GM04503 (cell line): ENCODE data around the gene VSIG10L.

Experiments used
- DNase-seq: peaks from one replicate; pipeline ENCODE4 v3.0.0-alpha.2; 2012; ENCODE audit warnings: low read depth

VSIG10L gene

DNA sequence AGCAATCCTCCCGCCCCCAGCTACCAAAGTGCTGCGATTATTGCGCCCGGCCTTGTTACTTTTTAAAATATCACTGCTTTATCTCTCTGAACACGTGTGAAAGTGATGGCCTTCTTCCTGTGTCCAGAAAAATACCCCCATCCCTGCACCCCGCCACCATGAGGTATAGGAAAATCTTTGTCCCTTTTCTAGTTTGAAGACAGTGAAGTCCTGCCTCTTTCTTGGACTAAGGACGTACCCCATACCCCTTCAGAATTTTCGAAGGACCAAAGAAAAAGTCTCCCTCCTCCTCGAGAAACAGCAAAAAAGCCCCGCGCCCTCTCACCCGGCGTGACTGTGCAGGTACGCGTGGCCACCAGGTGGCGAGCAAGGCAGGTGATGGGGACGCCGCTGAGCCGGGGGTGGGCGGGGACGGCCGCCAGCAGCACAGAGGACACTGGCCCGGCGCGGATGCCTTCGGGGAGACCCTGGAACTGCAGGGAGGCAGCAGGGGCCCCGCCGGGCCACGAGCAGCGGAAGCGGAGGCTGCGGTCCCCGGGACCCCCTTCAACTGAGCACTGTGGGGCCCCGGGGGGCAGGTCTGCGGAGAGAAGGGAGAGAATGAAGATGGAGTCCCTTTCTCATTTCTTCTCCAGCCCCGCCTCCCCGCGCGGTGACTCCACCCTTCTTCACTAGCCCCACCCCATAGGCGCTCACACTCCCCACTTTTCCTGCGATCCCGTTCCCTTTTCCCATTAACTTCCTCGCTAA, 3.2 kb downstream of the VSIG10L start:
- DNase-seq: no peak

DNA sequence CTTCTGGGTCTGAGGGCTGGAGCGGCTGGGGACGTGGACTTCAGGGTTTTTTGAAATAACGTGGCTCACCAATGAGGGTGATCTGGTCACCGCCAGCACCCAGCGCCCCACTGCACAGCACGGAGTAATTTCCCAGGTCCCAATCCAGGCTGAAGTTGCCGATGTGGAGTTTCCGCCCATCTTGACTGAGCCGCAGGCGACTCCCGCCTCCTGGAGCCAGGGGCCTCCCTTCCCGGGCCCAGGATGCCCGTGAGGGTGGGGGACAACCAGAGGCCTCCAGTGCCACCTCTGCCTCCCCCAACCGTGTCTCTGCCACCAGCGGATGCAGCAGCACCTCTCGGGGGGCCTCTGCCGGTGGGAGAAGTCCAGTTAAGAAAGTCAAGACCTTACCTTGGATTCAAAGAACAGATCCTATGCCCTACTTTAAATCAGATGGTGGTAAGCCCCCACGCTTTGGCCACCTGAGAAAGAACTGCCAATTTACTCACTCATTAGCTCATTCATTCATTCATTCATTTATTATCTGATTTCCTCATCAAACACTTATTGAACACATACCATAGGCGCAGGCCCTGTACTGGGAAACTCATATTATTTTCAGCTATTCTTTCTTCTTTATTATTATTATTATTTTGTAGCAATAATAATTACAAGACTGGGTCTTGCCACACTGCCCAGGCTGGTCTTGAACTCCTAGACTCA, 3.9 kb downstream of the VSIG10L start:
- no peak for DNase-seq

DNA sequence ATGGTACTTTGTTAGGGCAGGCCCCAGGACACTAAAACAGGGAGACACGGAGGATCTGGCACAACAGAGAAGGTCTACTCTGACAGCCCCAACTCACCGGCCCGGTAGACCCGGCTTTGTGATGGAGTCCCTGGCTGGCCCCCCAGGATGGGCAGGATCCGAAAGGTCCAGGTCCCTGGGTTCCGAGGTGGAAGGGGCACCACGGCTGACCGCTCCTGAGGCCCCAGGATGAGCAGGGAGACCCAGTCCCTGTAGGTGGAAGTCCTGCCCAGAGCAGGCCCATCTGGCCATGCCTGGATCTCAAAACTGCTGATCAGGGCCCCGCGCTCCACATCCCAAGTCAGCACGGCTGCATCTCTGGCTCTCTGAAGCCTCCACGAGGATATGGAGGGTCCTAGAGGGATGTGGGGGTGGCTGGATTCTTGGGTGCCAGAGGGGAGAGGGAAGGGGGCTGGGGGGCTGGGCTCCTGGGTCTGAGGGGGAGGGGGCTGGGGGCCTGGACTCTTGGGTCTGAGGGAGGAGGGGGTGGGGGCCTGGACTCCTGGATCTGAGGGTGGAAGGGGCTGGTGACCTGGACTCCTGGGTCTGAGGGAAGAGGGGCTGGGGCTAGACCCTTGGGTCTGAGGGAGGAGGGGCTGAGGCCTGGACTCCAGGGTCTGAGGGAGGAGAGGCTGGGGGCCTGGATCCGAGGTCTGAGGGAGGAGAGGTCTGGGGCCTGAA, 4.6 kb downstream of the VSIG10L start:
- no peak for DNase-seq

DNA sequence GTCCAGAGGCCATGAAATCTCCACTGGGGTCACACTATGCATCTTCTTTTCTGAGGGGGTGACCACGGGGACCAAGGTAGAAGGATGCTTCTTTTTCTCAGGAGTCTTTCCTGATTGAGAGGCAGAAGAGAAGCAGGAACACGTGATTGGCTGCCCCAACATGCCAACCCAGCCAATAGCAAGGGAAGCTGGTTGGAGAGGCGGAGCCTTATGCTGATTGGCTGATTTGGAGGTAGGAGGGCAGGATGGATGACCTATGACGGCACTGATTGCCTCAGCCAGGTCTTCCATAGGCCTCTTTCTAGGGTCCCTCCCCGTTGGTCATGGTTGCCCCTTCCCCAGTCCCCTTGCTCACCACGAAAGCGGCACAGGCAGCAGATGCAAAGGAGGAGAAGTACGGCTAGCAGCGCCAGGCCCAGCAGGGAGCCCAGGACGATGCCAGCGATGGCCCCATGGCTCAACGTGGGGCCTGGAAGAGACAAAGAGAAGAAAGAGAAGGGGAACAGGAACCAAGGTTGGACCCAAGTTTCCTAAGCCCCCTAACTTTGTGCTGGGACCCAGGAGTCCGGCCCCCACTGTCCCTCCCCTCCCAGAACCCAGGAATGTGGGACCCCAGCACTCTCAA, 8.0 kb downstream of the VSIG10L start:
- no peak for DNase-seq

GRCh38 chr19:51331716-51332115, 10.2 kb downstream of the VSIG10L start:
- no peak for DNase-seq

DNA sequence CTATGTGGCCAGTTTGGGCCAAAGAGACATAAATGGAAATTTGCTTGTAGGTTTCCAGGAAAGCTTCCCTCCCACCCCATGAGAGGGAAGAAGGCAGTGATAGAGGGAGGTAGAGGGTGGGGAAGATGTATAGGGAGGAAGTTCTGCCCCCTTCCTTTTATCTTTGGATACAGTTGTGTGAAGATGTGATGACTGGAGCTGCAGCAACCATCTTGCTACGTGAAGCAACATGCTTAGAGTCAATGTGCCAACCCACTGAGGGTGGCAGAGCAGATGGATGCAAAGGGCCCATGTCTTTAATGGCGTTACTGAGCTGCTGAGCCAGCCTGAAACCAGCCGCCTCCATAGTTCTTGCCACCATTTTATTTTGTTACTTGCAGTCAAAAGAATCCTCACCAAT, 10.7 kb downstream of the VSIG10L start:
- no peak for DNase-seq

DNA sequence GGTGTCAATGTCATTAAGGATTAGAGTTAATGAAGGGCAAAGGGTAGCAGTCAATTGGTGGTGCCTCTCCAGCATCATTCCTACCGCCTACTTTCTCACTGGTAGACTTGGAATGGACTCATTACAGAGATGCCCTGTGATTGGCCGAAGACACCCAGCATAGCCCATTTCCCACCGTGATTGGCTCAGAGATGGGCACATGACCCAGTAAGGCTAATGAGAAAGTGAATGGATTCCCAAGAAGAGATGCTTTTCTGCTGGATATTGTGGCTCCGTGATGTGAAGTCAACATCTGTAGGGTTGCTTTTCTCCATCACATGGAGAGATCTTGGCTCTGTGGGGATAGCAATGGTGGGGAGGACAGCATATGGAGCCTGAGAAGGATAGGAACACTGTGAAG, 11.6 kb downstream of the VSIG10L start:
- no peak for DNase-seq

DNA sequence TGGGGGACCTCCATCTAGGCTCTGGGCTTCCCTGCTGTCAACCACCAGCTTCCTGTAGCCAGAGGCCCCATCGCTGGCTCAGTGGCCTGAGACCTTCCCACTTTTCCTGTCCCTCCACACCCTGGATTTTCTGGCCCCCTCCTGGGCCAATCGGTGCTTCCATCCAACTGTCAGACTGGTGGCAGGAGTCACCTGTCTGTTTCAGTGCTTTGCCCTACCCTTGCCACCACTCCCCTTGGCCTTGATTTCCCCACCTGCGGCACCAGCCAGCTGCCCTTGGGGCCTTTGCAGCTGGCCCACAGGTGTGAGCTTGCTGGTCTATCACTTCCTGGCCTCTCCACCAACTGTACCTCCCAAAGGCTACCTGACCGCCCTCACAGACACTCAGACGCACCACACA, 12.5 kb downstream of the VSIG10L start:
- DNase-seq: no peak

DNA sequence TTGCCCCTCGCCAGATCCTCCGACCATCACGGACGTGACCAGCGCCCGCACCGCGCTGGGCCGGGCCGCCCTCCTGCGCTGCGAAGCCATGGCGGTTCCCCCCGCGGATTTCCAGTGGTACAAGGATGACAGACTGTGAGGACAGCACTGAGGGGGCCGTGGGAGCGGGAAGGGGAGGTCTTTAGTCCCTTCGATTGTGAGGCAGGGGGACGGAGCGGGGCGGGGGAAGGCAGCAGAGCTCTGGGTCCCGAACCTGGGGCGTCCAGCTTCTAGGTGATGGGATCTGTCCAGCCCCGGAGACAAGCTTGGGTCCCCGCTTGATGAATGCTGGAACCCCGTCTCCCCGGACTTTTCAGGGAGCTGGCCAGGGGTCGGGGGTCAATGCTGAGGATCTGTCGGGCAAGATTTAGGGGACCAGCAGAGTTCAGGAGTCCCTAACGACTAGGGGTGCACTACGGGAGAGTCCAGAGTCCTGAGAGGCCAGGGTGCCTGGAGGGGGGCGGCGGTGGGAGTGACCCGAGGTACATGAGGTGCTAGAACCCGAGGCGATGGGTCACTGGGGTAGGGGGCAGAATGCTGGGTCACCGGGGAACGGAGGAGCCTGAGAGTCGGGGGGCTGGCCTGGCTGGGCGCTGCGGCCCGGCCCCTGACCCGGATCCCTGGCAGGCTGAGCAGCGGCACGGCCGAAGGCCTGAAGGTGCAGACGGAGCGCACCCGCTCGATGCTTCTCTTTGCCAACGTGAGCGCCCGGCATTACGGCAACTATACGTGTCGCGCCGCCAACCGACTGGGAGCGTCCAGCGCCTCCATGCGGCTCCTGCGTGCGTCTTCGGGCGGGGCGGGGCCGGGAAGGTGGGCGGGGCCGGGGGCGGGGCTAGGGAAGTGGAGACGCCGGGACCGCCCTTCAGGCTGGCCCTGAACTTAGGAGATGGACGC, 14.6 kb downstream of the VSIG10L start:
- no peak for DNase-seq

DNA sequence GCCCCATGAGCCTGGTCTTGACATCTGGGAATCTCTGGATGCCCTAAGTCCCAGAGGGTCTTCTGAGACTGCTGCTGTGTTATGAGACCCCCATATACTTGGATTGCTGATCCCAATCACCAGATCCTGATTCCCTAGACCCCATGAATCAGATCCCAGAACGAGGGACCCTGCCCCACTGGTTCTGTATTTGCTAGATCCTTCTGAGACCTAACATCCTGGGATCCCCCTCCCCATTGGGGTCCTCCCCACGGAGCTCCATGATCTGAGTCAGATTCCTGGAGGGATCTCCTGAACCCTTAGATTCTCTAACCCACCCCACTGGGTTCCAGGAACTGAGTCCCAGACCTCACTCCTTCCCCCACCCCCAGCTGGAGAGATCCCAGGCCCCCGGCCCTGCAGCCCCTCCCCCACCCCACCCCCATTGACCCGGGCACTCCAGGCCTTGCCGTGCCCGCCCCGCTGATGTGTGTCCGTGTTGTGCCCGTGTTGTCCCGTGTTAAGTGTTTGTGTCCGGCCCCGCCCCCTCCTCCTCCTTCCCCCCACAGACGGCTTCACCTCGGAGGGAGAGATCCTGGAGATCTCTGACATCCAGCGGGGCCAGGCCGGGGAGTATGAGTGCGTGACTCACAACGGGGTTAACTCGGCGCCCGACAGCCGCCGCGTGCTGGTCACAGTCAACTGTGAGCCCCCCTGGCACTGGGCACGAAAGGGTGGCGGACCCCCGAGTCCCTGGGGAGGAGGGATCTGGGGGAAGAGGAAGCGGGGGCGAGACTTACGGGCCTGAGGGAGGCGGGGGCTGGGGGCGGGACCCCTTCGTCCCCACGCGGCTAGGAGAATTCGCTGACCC, 15.5 kb downstream of the VSIG10L start:
- no peak for DNase-seq

- no peak for DNase-seq
Observed at GRCh38 chr19:51325161-51325976, 16.6 kb downstream of the VSIG10L start.

- no peak for DNase-seq
Observed at GRCh38 chr19:51324167-51324481, 17.8 kb downstream of the VSIG10L start.

- no peak for DNase-seq
Observed at GRCh38 chr19:51323481-51324166, 18.3 kb downstream of the VSIG10L start.

DNA sequence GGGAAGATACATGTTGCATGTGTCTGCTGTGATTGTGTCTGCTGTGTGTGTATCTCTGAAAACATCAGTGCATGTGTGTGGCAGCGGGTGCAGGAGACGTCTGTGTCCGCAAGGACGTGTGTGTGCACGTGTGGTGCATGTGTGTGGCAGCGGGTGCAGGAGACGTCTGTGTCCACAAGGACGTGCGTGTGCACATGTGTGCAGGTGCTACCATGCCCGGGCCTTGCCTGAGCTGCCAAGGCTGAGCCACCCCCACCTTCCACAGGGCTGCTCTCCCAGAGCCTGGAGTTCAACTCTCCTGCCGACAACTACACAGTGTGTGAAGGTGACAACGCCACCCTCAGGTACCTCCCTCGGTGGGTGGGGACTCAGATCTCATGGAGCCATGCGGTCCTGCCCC, 20.1 kb downstream of the VSIG10L start:
- no peak for DNase-seq

GRCh38 chr19:51320280-51320657, 21.7 kb downstream of the VSIG10L start:
- no peak for DNase-seq

DNA sequence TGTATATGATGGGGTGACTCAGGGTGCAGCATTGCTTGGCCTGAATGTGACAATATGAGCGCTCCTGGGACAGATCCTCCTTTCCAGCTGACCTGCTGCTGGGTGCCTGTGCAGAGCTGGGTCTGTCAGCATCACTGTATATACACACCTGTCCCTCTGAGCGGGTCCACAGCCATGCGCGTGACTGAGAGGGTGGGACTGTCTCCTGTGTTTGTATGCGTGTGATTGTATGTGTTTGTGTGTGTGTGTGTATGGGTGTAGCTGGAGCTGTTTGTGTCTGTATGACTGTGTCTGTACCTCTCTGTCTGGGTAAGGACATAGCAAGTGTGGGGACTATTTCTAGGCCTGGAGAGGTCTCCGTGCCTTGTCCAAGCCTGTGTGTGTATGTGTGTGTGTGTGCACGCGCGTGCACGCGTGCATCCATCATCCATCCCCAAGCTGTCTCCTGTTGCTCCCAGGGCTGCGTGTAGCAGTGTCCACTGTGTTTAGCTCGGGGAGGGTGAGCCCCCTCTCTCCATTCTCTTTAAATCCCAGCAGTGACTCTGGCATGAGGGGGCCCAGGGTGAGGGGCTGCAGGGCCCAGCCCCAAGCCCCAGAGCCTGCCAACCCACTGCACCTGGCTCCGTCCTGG, 22.2 kb downstream of the VSIG10L start:
- DNase-seq: no peak

DNA sequence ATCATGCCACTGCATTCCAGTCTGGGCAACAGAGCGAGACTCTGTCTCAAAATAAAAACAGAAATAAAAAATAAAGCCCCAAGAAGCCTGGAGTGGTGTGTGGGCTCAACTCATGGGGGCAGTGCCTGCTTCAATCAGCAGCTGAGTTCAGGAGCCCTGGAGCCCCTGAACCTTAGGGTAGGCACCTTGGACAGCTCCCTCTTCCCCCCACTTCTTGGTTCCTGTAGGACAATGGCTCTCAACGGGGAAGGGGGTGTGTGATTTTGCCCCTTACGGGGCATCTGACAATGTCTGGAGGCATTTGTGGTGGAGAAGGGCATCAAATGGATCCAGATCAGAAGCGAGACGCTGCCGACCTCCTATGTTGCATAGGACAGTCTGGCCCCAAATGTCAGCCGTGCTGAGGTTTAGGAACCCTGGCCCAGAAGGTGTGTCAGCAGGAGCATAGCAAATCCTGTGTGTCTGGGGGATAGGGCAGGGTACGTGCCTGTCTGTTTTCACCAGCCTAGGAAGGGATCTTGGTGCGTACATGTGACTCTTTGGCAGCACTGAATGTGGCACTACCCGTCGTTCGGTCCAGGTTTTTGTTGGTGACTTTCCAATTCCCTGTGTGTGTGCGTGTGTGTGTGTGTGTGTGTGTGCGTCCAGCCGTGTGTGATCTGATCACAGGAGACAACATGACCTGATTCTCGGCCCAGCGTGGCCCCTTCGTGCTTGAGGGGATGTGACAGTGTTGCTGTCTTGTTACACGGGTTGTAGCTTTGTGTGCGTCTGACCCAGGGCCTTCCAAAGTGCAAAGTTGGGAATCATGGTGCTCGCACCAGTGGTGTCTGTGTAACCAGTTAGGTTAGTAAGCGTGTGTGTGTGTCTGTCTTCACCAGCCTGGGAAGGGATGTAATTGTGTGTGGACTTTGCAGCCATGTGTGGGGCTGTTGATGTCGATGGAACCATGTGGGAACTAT, 23.0 kb downstream of the VSIG10L start:
- no peak for DNase-seq

DNA sequence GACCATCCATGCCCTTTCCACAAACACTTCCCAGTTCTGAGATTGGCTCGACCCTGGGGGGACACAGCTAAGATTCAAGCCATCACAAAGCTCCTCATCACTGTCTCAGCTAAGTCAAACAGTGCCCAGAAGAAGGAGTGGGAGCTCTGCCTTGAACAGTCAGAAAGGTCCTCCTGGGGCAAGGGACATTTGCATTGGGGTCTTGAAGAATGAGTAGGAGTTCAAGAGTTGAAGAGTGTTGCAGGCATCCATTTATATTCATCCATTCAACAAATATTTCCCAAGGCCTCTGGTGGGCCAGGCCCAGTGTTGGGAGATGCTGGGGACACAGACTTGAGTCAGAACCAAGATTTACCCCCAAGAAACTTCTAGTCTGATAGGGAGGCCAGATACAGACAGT, 24.0 kb downstream of the VSIG10L start:
- no peak for DNase-seq
